Uterus (tissue), 4 donors: Measurements from ENCODE around the gene RAD51B. TPM values are rescaled to one million over a fixed set of nuclear protein-coding genes. Genes with fewer than 3 reads are reported as not detected.

Experiments used
- DNase-seq, 2 donors: peaks; one replicate each; pipeline ENCODE4 v3.0.0-alpha.2; 2019 to 2020
- H3K27ac ChIP-seq, 2 donors: fragments of 200-600 bp; sonication (generic); 1 replicate in 1 of 2; 2 replicates in 1 of 2; pipeline ENCODE4 v1.5.1; 2016 to 2018
- H3K27me3 ChIP-seq, 2 donors: fragments of 200-600 bp; sonication (generic); one replicate each; pipeline ENCODE4 v1.5.1; 2018 to 2019; ENCODE audit warnings: control low read depth in 1 of 2
- H3K36me3 ChIP-seq, 2 donors: fragments of 200-600 bp; sonication (generic); one replicate each; pipeline ENCODE4 v1.5.1; 2019; ENCODE audit warnings: control low read depth in 1 of 2
- H3K4me1 ChIP-seq, 2 donors: fragments of 200-600 bp; sonication (generic); one replicate each; pipeline ENCODE4 v1.5.1; 2018 to 2019; ENCODE audit warnings: control low read depth in 1 of 2
- H3K4me3 ChIP-seq, 2 donors: fragments of 200-600 bp; sonication (generic); 1 replicate in 1 of 2; 2 replicates in 1 of 2; pipeline ENCODE4 v1.5.1; 2018 to 2019; ENCODE audit warnings: mild to moderate bottlenecking in 1 of 2
- H3K9me3 ChIP-seq, 2 donors: fragments of 200-600 bp; sonication (generic); one replicate each; pipeline ENCODE4 v1.5.1; 2019; ENCODE audit warnings: control low read depth in 1 of 2
- CTCF ChIP-seq, 4 experiments: fragments of 200-600 bp in 2 of 4; fragments of 450-650 bp in 2 of 4; sonication (generic) in 2 of 4; IDR thresholded peaks; one replicate each; pipeline ENCODE4 v1.5.1; 2016 to 2019; ENCODE audit warnings: antibody characterized with exemption in 4 of 4, mild to moderate bottlenecking in 2 of 4, moderate library complexity in 1 of 4
- POLR2A ChIP-seq, 2 donors: fragments of 450-650 bp; IDR thresholded peaks; one replicate each; pipeline ENCODE4 v1.6.1; 2016; ENCODE audit warnings: antibody characterized with exemption in 2 of 2, mild to moderate bottlenecking in 1 of 2, moderate library complexity in 1 of 2
- intact Hi-C: fragments of 100-400 bp; cut with DNase I; formaldehyde crosslinking; loops from one replicate; pipeline ENCODE4 v1.15.1; 2023; ENCODE audit warnings: low total_unique reads
- total RNA-seq, 4 donors: library from RNA; depleted of rRNA in 3 of 4; stranded (reverse); fragments of >200 nt in 3 of 4; gene quantifications; one replicate each; pipeline versions ENCODE4 v1.1.0 to v1.2.4, GENCODE V29; 2014 to 2023
- donor health status: DM: yes; HTN: yes; CAD: no.

Gene RAD51B
- total RNA-seq, 4 donors from 2014 or later, result 29.5 to 100.0 (median 70.3) TPM

- Histone ChIP-seq H3K36me3 (no peaks in the 10 kb centered on the region), H3K4me3 (no peak overlapping the region), H3K27ac (peak overlapping the region; percentile 91 to 98), H3K4me1 (peaks cover 15 to 33% of the 10 kb centered on the region in 2 donors), H3K9me3 (no peaks in the 10 kb centered on the region), H3K27me3 (no peaks in the 10 kb centered on the region)
- no peak for DNase-seq
- intact Hi-C loops, result no loop called here
- no peak for TF ChIP-seq POLR2A (IDR thresholded peaks at IDR 0.05)
- no peak for TF ChIP-seq CTCF (IDR thresholded peaks at IDR 0.05)
Observed at GRCh38 chr14:68591786-68592185, 772.2 kb downstream of the RAD51B start.

- Histone ChIP-seq H3K4me3 (no peak overlapping the region), H3K9me3 (no peaks in the 10 kb centered on the region), H3K27me3 (no peaks in the 10 kb centered on the region), H3K36me3 (no peaks in the 10 kb centered on the region), H3K4me1 (peaks cover 7 to 24% of the 10 kb centered on the region in 2 donors), H3K27ac (peak overlapping the region; percentile 91 to 98)
- peak in 1 of 2 donors; percentile 24 for DNase-seq
- TF ChIP-seq CTCF (IDR thresholded peaks at IDR 0.05) (no peak), POLR2A (IDR thresholded peaks at IDR 0.05) (no peak)
- intact Hi-C loops, result no loop called here
Observed at GRCh38 chr14:68592948-68593556, 773.5 kb downstream of the RAD51B start.

- H3K4me1 ChIP-seq, result peaks cover under 1 to 17% of the 10 kb centered on the region in 2 donors
- H3K27me3 ChIP-seq, result no peaks in the 10 kb centered on the region
- no peaks in the 10 kb centered on the region for H3K36me3 ChIP-seq
- peak overlapping the region; percentile 91 to 98 for H3K27ac ChIP-seq
- H3K9me3 ChIP-seq, result no peaks in the 10 kb centered on the region
- H3K4me3 ChIP-seq, result no peak overlapping the region
- DNase-seq, result peak; percentile 59 to 65
- TF ChIP-seq CTCF (IDR thresholded peaks at IDR 0.05) (no peak), POLR2A (IDR thresholded peaks at IDR 0.05) (no peak)
- intact Hi-C loops, result no loop called here
Observed at GRCh38 chr14:68593806-68594536, 774.4 kb downstream of the RAD51B start.

GRCh38 chr14:68594737-68595380 is 775.3 kb downstream of the RAD51B start:
- Histone ChIP-seq H3K4me1 (peaks cover 0 to 22% of the 10 kb centered on the region in 2 donors), H3K4me3 (no peak overlapping the region), H3K36me3 (no peaks in the 10 kb centered on the region), H3K27ac (peak overlapping the region; percentile 91 to 98), H3K27me3 (no peaks in the 10 kb centered on the region), H3K9me3 (no peaks in the 10 kb centered on the region)
- DNase-seq, result peak in 1 of 2 donors; percentile 10
- TF ChIP-seq CTCF (IDR thresholded peaks at IDR 0.05), result no peak
- TF ChIP-seq POLR2A (IDR thresholded peaks at IDR 0.05), result no peak
- intact Hi-C loops, result no loop called here

GRCh38 chr14:68596211-68596610 is 776.6 kb downstream of the RAD51B start:
- DNase-seq, result no peak
- no peaks in the 10 kb centered on the region for H3K9me3 ChIP-seq
- peak overlapping the region; percentile 93 to 98 for H3K27ac ChIP-seq
- H3K36me3 ChIP-seq, result no peaks in the 10 kb centered on the region
- no peaks in the 10 kb centered on the region for H3K27me3 ChIP-seq
- intact Hi-C loops, result no loop called here
- TF ChIP-seq CTCF (IDR thresholded peaks at IDR 0.05) (no peak), POLR2A (IDR thresholded peaks at IDR 0.05) (no peak)
- H3K4me3 ChIP-seq, result no peak overlapping the region
- peaks cover 0 to 9% of the 10 kb centered on the region in 2 donors for H3K4me1 ChIP-seq
